ENCODE results near the gene RRAS2.

DNA sequence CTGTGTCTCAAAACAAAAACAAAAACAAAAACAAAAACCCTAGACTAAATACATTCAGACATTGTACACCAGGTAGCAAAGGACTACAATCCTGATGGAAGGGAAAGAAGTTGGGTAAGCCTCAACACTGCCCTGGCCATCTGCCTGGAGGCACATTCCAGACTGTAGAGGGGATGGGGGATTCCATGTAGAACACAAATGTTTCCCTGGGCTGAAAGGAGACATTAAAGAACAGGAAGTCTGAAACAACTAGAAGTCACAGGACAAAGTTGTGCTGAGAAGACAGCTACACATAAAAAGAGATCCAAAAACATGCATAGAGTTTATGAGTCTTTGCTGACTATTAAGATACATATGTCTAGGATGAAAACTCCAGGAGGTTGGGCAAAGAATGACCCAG lies 83.9 kb downstream of the RRAS2 start:
- no peak for TF ChIP-seq POLR2AphosphoS5 (IDR thresholded peaks at IDR 0.05; ENCODE audit: low read depth, low read length)
- TF ChIP-seq SIN3A (IDR thresholded peaks at IDR 0.05; ENCODE audit: borderline replicate concordance, insufficient read depth, low read length) = no peak
- TF ChIP-seq TAF1 (IDR thresholded peaks at IDR 0.05; ENCODE audit: borderline replicate concordance, insufficient read depth, low read length) = no peak
- TF ChIP-seq, protein P1, sequence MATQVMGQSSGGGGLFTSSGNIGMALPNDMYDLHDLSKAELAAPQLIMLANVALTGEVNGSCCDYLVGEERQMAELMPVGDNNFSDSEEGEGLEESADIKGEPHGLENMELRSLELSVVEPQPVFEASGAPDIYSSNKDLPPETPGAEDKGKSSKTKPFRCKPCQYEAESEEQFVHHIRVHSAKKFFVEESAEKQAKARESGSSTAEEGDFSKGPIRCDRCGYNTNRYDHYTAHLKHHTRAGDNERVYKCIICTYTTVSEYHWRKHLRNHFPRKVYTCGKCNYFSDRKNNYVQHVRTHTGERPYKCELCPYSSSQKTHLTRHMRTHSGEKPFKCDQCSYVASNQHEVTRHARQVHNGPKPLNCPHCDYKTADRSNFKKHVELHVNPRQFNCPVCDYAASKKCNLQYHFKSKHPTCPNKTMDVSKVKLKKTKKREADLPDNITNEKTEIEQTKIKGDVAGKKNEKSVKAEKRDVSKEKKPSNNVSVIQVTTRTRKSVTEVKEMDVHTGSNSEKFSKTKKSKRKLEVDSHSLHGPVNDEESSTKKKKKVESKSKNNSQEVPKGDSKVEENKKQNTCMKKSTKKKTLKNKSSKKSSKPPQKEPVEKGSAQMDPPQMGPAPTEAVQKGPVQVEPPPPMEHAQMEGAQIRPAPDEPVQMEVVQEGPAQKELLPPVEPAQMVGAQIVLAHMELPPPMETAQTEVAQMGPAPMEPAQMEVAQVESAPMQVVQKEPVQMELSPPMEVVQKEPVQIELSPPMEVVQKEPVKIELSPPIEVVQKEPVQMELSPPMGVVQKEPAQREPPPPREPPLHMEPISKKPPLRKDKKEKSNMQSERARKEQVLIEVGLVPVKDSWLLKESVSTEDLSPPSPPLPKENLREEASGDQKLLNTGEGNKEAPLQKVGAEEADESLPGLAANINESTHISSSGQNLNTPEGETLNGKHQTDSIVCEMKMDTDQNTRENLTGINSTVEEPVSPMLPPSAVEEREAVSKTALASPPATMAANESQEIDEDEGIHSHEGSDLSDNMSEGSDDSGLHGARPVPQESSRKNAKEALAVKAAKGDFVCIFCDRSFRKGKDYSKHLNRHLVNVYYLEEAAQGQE (IDR thresholded peaks at IDR 0.05; ENCODE audit: insufficient read depth in 1 of 2, low read depth in 2 of 2, low read length in 2 of 2) = no peak
